ENCODE data around the gene CTDSPL2. TPM values are rescaled to one million over a fixed set of nuclear protein-coding genes. Genes with fewer than 3 reads are reported as not detected.

Gene CTDSPL2
- polyA plus RNA-seq, 1 experiment = 35.0 TPM

- TF ChIP-seq CTCF (IDR thresholded peaks at IDR 0.05; ENCODE audit: insufficient read depth, low read depth, low read length) = no peak
- no peaks in the 10 kb centered on the region for H3K36me3 ChIP-seq (ENCODE audit: control insufficient read depth, insufficient read depth, low read length)
- H3K27me3 ChIP-seq (ENCODE audit: control insufficient read depth, insufficient read depth, low read length) = no peaks in the 10 kb centered on the region
- DNase-seq (ENCODE audit: low read depth) = no peak
- H3K4me3 ChIP-seq (ENCODE audit: low read depth, low read length) = no peak overlapping the region
- POLR2A ChIA-PET = no interaction called here
- CTCF ChIA-PET = interaction anchor here (0.6 kb wide), 2 partner anchors 134 to 1742 kb away, joined by 3 to 5 read pairs; no protein-coding TSS in a partner anchor
These were observed 8.7 kb downstream of the CTDSPL2 start for GRCh38 chr15:44435893-44436667.

GRCh38 chr15:44438402-44438801 is 11.0 kb downstream of the CTDSPL2 start:
- CTCF ChIA-PET = no interaction called here
- POLR2A ChIA-PET = no interaction called here

GRCh38 chr15:44441095-44441501 is 13.7 kb downstream of the CTDSPL2 start:
- Histone ChIP-seq H3K27me3 (ENCODE audit: control insufficient read depth, insufficient read depth, low read length) (no peaks in the 10 kb centered on the region), H3K36me3 (ENCODE audit: control insufficient read depth, insufficient read depth, low read length) (no peaks in the 10 kb centered on the region), H3K4me3 (ENCODE audit: low read depth, low read length) (no peak overlapping the region)
- ChIA-PET POLR2A (no interaction called here), CTCF (no interaction called here)
- TF ChIP-seq CTCF (IDR thresholded peaks at IDR 0.05; ENCODE audit: insufficient read depth, low read depth, low read length) = no peak
- no peak for DNase-seq (ENCODE audit: low read depth)

More at GRCh38 chr15:44438402-44438801, 11.0 kb downstream of the CTDSPL2 start:
- H3K27me3 ChIP-seq (ENCODE audit: control insufficient read depth, insufficient read depth, low read length) = no peaks in the 10 kb centered on the region
- no peaks in the 10 kb centered on the region for H3K36me3 ChIP-seq (ENCODE audit: control insufficient read depth, insufficient read depth, low read length)
- no peak for TF ChIP-seq CTCF (IDR thresholded peaks at IDR 0.05; ENCODE audit: insufficient read depth, low read depth, low read length)
- no peak for DNase-seq (ENCODE audit: low read depth)
- no peak overlapping the region for H3K4me3 ChIP-seq (ENCODE audit: low read depth, low read length)

- ChIA-PET POLR2A (no interaction called here), CTCF (interaction anchor here (0.6 to 1.1 kb wide), 2 partner anchors 17 to 628 kb away, joined by 3 read pairs; no protein-coding TSS in a partner anchor)
- no peak for DNase-seq (ENCODE audit: low read depth)
- no peaks in the 10 kb centered on the region for H3K27me3 ChIP-seq (ENCODE audit: control insufficient read depth, insufficient read depth, low read length)
- peaks cover 2% of the 10 kb centered on the region; the same call in 1 of the 2 replicates for H3K36me3 ChIP-seq (ENCODE audit: control insufficient read depth, insufficient read depth, low read length)
- no peak overlapping the region for H3K4me3 ChIP-seq (ENCODE audit: low read depth, low read length)
- no peak for TF ChIP-seq CTCF (IDR thresholded peaks at IDR 0.05; ENCODE audit: insufficient read depth, low read depth, low read length)
These were observed 16.1 kb downstream of the CTDSPL2 start for GRCh38 chr15:44443515-44443914.

GRCh38 chr15:44447772-44448376 is 20.4 kb downstream of the CTDSPL2 start:
- no peak for TF ChIP-seq CTCF (IDR thresholded peaks at IDR 0.05; ENCODE audit: insufficient read depth, low read depth, low read length)
- Histone ChIP-seq H3K4me3 (ENCODE audit: low read depth, low read length) (no peak overlapping the region), H3K36me3 (ENCODE audit: control insufficient read depth, insufficient read depth, low read length) (peaks cover 2% of the 10 kb centered on the region; the same call in 1 of the 2 replicates), H3K27me3 (ENCODE audit: control insufficient read depth, insufficient read depth, low read length) (no peaks in the 10 kb centered on the region)
- ChIA-PET POLR2A (no interaction called here), CTCF (no interaction called here)
- DNase-seq (ENCODE audit: low read depth) = no peak
